ENCODE data around the gene NINJ2.

GRCh38 chr12:700016-700415 is 36.8 kb upstream of the NINJ2 start:
- TF ChIP-seq CTCF (IDR thresholded peaks at IDR 0.05) (no peak), POLR2A (IDR thresholded peaks at IDR 0.05) (no peak)

Data from right lobe of liver (tissue), 4 donors.